HCT116 (cell line): Measurements from ENCODE around the gene ACOT9. TPM values are rescaled to one million over a fixed set of nuclear protein-coding genes. Genes with fewer than 3 reads are reported as not detected.
A peak's percentile ranks its signal among the peaks of the same experiment; 100 is the strongest.

Source experiments
- ATAC-seq: fragments of 200-7000 bp; cut with Tn5 transposase; 2 replicates; pipeline ENCODE4 v1.9.1; 2020; ENCODE audit warnings: mild to moderate bottlenecking, moderate library complexity
- BruUV-seq: library from RNA; stranded (reverse); fragments of 400-500 nt; replicated peaks from 2 replicates; lab custom pipeline; 2021; lab: Mats Ljungman, UMichigan
- CTCF ChIA-PET: fragments of 300-600 bp; sonication (Branson Sonifier 250); formaldehyde crosslinking; loops from one replicate; lab custom pipeline; 2021; ENCODE audit warnings: antibody characterized with exemption; lab: Charles Lee
- POLR2A ChIA-PET: fragments of 300-600, 350-600 bp; sonication (Branson Sonifier 250); formaldehyde crosslinking; loops from one replicate; lab custom pipeline; 2021; ENCODE audit warnings: antibody characterized with exemption; lab: Charles Lee
- RAD21 ChIA-PET, 2 experiments: fragments of 300-600 bp; sonication (Branson Sonifier 250); formaldehyde crosslinking; loops; one replicate each; lab custom pipeline; 2023; ENCODE audit warnings: low total read pairs in 2 of 2; ENCODE audit not compliant: uncharacterized antibody in 2 of 2, unreplicated experiment in 2 of 2, low non-redundant PET in 1 of 2; lab: Charles Lee
- DNase-seq: peaks from one replicate; pipeline ENCODE4 v3.0.0-alpha.2; 2010; ENCODE audit warnings: low read depth, low spot score
- H2AFZ ChIP-seq: fragments of 200-600 bp; shearing (Covaris generic), sonication (generic); 2 replicates; pipeline ENCODE4 v1.6.1; 2017; ENCODE audit warnings: low read depth, mixed run types, mixed read lengths, antibody characterized with exemption, low read length; ENCODE audit not compliant: poor library complexity, severe bottlenecking
- H3K27ac ChIP-seq: 2 replicates; pipeline ENCODE4 v1.5.1; 2012; ENCODE audit warnings: low read depth, low read length
- H3K27me3 ChIP-seq: fragments of 200-600 bp; sonication (generic); 2 replicates; pipeline ENCODE4 v1.6.1; 2016; ENCODE audit warnings: mixed run types, low read length, mixed read lengths; ENCODE audit not compliant: insufficient read depth
- H3K36me3 ChIP-seq, 2 experiments: fragments of 200-500 bp in 1 of 2; fragments of 200-600 bp in 1 of 2; sonication (Bioruptor generic) in 1 of 2; sonication (generic) in 1 of 2; 2 replicates each; pipeline versions ENCODE4 v1.5.1 to v1.6.1; 2014 to 2016; ENCODE audit warnings: low read length in 2 of 2, inconsistent platforms in 1 of 2, mixed read lengths in 1 of 2, mixed run types in 1 of 2; ENCODE audit not compliant: insufficient read depth in 2 of 2, control insufficient read depth in 1 of 2
- H3K4me1 ChIP-seq, 2 experiments: fragments of 200-600 bp in 1 of 2; sonication (generic) in 1 of 2; 2 replicates each; pipeline versions ENCODE4 v1.5.1 to v1.6.1; 2012 to 2017; ENCODE audit warnings: low read length in 2 of 2, inconsistent platforms in 1 of 2, mild to moderate bottlenecking in 1 of 2, mixed read lengths in 1 of 2, mixed run types in 1 of 2, moderate library complexity in 1 of 2; ENCODE audit not compliant: insufficient read depth in 2 of 2, control insufficient read depth in 1 of 2
- H3K4me2 ChIP-seq: fragments of 200-600 bp; sonication (generic); 2 replicates; pipeline ENCODE4 v1.6.1; 2017; ENCODE audit warnings: mixed run types, low read length, mixed read lengths
- H3K4me3 ChIP-seq, 2 experiments: fragments of 200-600 bp in 1 of 2; sonication (generic) in 1 of 2; replicated peaks in 1 of 2; 2 replicates each; pipeline ENCODE4 v1.5.1; 2011 to 2016; ENCODE audit warnings: low read length in 2 of 2, control low read depth in 1 of 2, low read depth in 1 of 2, mild to moderate bottlenecking in 1 of 2, mixed read lengths in 1 of 2, mixed run types in 1 of 2
- H3K79me2 ChIP-seq: fragments of 200-600 bp; sonication (generic); 2 replicates; pipeline ENCODE4 v1.6.1; 2017; ENCODE audit warnings: mild to moderate bottlenecking, mixed run types, low read length, moderate library complexity, mixed read lengths; ENCODE audit not compliant: insufficient read depth
- H3K9ac ChIP-seq: fragments of 200-600 bp; sonication (generic); 2 replicates; pipeline ENCODE4 v1.6.1; 2016; ENCODE audit warnings: low read length, mixed read lengths
- H3K9me2 ChIP-seq: fragments of 200-600 bp; sonication (generic), shearing (Covaris generic); 2 replicates; pipeline ENCODE4 v1.6.1; 2017; ENCODE audit warnings: mixed run types, mild to moderate bottlenecking, moderate library complexity; ENCODE audit not compliant: insufficient read depth
- H3K9me3 ChIP-seq, 2 experiments: fragments of 200-500 bp in 1 of 2; fragments of 200-600 bp in 1 of 2; sonication (Bioruptor generic) in 1 of 2; sonication (generic) in 1 of 2; 2 replicates each; pipeline ENCODE4 v1.6.1; 2014 to 2017; ENCODE audit warnings: low read length in 2 of 2, mixed read lengths in 2 of 2, inconsistent platforms in 1 of 2, low read depth in 1 of 2, mild to moderate bottlenecking in 1 of 2, mixed run types in 1 of 2, moderate library complexity in 1 of 2; ENCODE audit not compliant: control insufficient read depth in 1 of 2, insufficient read depth in 1 of 2
- H4K20me1 ChIP-seq: fragments of 200-600 bp; sonication (generic), shearing (Covaris generic); 2 replicates; pipeline ENCODE4 v1.6.1; 2017; ENCODE audit warnings: mixed run types, mild to moderate bottlenecking, moderate library complexity; ENCODE audit not compliant: insufficient read depth
- CBX3 ChIP-seq: IDR thresholded peaks from 2 replicates; pipeline ENCODE4 v1.6.1; 2012; ENCODE audit warnings: low read depth
- CEBPB ChIP-seq: IDR thresholded peaks from 2 replicates; pipeline ENCODE4 v1.6.1; 2012; ENCODE audit warnings: low read depth
- ELF1 ChIP-seq: IDR thresholded peaks from 2 replicates; pipeline ENCODE4 v1.6.1; 2012; ENCODE audit warnings: low read depth, borderline replicate concordance
- EZH2 ChIP-seq: fragments of 200-600 bp; sonication (generic); IDR thresholded peaks from 2 replicates; pipeline ENCODE4 v1.6.1; 2017; ENCODE audit warnings: antibody characterized with exemption, mixed run types
- EZH2phosphoT487 ChIP-seq: fragments of 200-600 bp; IDR thresholded peaks from 2 replicates; pipeline ENCODE4 v1.6.1; 2018; ENCODE audit warnings: antibody characterized with exemption, borderline replicate concordance
- FOSL1 ChIP-seq: IDR thresholded peaks from 2 replicates; pipeline ENCODE4 v1.6.1; 2012; ENCODE audit warnings: low read depth
- JUND ChIP-seq: IDR thresholded peaks from 2 replicates; pipeline ENCODE4 v1.6.1; 2012
- POLR2A ChIP-seq: IDR thresholded peaks from 2 replicates; pipeline ENCODE4 v1.7.0; 2011; ENCODE audit warnings: borderline replicate concordance; ENCODE audit not compliant: insufficient read depth, insufficient read length; ENCODE audit errors: extremely low read depth
- POLR2AphosphoS5 ChIP-seq: IDR thresholded peaks from 2 replicates; pipeline ENCODE4 v1.6.1; 2011; ENCODE audit warnings: mild to moderate bottlenecking, low read depth, low read length, moderate library complexity
- RAD21 ChIP-seq: IDR thresholded peaks from 2 replicates; pipeline ENCODE4 v1.6.1; 2012; ENCODE audit warnings: low read depth, mild to moderate bottlenecking
- SIN3A ChIP-seq: IDR thresholded peaks from 2 replicates; pipeline ENCODE4 v1.6.1; 2012; ENCODE audit warnings: low read depth
- SP1 ChIP-seq: IDR thresholded peaks from 2 replicates; pipeline ENCODE4 v1.6.1; 2012; ENCODE audit warnings: low read depth
- SRF ChIP-seq: IDR thresholded peaks from 2 replicates; pipeline ENCODE4 v1.6.1; 2012; ENCODE audit warnings: low read depth
- TCF7L2 ChIP-seq: IDR thresholded peaks from 2 replicates; pipeline ENCODE4 v1.7.0; 2011; ENCODE audit warnings: borderline replicate concordance, inconsistent platforms; ENCODE audit not compliant: insufficient read depth, insufficient read length; ENCODE audit errors: extremely low read depth
- YY1 ChIP-seq: IDR thresholded peaks from 2 replicates; pipeline ENCODE4 v1.6.1; 2011; ENCODE audit warnings: low read length, low read depth, moderate library complexity, mild to moderate bottlenecking; ENCODE audit not compliant: insufficient replicate concordance; ENCODE audit errors: extremely low read depth
- ZNF274 ChIP-seq: fragments of 200-500 bp; sonication (Bioruptor generic); IDR thresholded peaks from 2 replicates; pipeline ENCODE4 v1.6.1; 2014; ENCODE audit warnings: mild to moderate bottlenecking, low read depth, low read length, inconsistent platforms
- intact Hi-C: fragments of 100-400 bp; cut with micrococcal nuclease; formaldehyde crosslinking; loops from 2 replicates; pipeline ENCODE4 v1.10.0; 2022
- total RNA-seq: library from RNA; stranded (reverse); gene quantifications from one replicate; pipeline ENCODE4 v1.2.1, GENCODE V29; 2021; ENCODE audit not compliant: unreplicated experiment
- TF ChIP-seq, protein P1 (sequence below): IDR thresholded peaks from 2 replicates; pipeline ENCODE4 v1.6.1; 2012
- TF ChIP-seq, protein P2 (sequence below): IDR thresholded peaks from 2 replicates; pipeline ENCODE4 v1.6.1; 2012
- TF ChIP-seq, protein P3 (sequence below), 3 experiments: fragments of 200-600 bp in 1 of 3; sonication (generic) in 1 of 3; IDR thresholded peaks in 2 of 3; conservative IDR thresholded peaks in 1 of 3; 2 replicates each; pipeline ENCODE4 v1.5.1; 2012 to 2017; ENCODE audit warnings: low read depth in 2 of 3, low read length in 2 of 3, antibody characterized with exemption in 1 of 3, borderline replicate concordance in 1 of 3, control low read depth in 1 of 3, mild to moderate bottlenecking in 1 of 3, mixed read lengths in 1 of 3, mixed run types in 1 of 3, moderate library complexity in 1 of 3; ENCODE audit not compliant: insufficient read depth in 1 of 3
- TF ChIP-seq, protein P4 (sequence below): IDR thresholded peaks from 2 replicates; pipeline ENCODE4 v1.6.1; 2012; ENCODE audit warnings: low read depth

ACOT9 gene
- total RNA-seq, 1 experiment from 2014 or later: 59.7 TPM

DNA sequence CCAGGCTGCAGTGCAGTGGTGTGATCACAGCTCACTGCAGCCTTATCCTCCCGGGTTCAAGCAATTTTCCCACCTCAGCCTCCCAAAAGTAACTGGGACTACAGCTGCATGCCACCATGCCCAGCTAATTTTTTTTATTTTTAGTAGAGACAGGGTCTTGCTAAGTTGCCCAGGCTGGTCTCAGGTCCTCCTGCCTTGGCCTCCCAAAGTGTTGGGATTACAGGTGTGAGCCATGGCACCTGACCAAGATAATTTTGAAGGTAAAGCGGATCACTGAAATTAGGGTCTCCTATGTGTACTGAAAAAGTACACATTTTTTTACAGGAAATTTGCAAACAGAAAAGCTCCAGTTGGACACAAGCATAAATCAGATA is 44.7 kb upstream of the ACOT9 start:
- Histone ChIP-seq H2AFZ (no peak overlapping the region), H3K4me3 (no peak overlapping the region), H3K27ac (peak overlapping the region; percentile 53), H3K9me3 (no peaks in the 10 kb centered on the region), H3K36me3 (peaks cover 7 to 17% of the 10 kb centered on the region in 2 experiments), H3K9ac (no peak overlapping the region), H3K27me3 (no peaks in the 10 kb centered on the region), H3K79me2 (peaks cover 18% of the 10 kb centered on the region), H3K9me2 (no peaks in the 10 kb centered on the region), H3K4me1 (peaks cover 14 to 39% of the 10 kb centered on the region in 2 experiments), H4K20me1 (0 out of 2 replicates have a peak, but pooled peaks cover 6% of the 10 kb centered on the region), H3K4me2 (no peak overlapping the region)
- TF ChIP-seq CBX3 (no peak), EZH2 (no peak), SIN3A (no peak), EZH2phosphoT487 (no peak), YY1 (no peak), TCF7L2 (no peak), FOSL1 (no peak), POLR2A (no peak), SRF (no peak), CEBPB (no peak), RAD21 (no peak), POLR2AphosphoS5 (no peak), SP1 (no peak), ELF1 (no peak), ZNF274 (no peak), JUND (no peak)
- TF ChIP-seq, protein P1, sequence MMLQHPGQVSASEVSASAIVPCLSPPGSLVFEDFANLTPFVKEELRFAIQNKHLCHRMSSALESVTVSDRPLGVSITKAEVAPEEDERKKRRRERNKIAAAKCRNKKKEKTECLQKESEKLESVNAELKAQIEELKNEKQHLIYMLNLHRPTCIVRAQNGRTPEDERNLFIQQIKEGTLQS: no peak
- TF ChIP-seq, protein P2, sequence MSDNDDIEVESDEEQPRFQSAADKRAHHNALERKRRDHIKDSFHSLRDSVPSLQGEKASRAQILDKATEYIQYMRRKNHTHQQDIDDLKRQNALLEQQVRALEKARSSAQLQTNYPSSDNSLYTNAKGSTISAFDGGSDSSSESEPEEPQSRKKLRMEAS: no peak
- TF ChIP-seq, protein P3, sequence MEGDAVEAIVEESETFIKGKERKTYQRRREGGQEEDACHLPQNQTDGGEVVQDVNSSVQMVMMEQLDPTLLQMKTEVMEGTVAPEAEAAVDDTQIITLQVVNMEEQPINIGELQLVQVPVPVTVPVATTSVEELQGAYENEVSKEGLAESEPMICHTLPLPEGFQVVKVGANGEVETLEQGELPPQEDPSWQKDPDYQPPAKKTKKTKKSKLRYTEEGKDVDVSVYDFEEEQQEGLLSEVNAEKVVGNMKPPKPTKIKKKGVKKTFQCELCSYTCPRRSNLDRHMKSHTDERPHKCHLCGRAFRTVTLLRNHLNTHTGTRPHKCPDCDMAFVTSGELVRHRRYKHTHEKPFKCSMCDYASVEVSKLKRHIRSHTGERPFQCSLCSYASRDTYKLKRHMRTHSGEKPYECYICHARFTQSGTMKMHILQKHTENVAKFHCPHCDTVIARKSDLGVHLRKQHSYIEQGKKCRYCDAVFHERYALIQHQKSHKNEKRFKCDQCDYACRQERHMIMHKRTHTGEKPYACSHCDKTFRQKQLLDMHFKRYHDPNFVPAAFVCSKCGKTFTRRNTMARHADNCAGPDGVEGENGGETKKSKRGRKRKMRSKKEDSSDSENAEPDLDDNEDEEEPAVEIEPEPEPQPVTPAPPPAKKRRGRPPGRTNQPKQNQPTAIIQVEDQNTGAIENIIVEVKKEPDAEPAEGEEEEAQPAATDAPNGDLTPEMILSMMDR (IDR thresholded peaks at IDR 0.05 in 2 of 3, conservative IDR thresholded peaks at IDR 0.05 in 1 of 3; ENCODE audit: borderline replicate concordance in 1 of 3, insufficient read depth in 1 of 3, low read depth in 2 of 3, low read length in 2 of 3): no peak
- TF ChIP-seq, protein P4, sequence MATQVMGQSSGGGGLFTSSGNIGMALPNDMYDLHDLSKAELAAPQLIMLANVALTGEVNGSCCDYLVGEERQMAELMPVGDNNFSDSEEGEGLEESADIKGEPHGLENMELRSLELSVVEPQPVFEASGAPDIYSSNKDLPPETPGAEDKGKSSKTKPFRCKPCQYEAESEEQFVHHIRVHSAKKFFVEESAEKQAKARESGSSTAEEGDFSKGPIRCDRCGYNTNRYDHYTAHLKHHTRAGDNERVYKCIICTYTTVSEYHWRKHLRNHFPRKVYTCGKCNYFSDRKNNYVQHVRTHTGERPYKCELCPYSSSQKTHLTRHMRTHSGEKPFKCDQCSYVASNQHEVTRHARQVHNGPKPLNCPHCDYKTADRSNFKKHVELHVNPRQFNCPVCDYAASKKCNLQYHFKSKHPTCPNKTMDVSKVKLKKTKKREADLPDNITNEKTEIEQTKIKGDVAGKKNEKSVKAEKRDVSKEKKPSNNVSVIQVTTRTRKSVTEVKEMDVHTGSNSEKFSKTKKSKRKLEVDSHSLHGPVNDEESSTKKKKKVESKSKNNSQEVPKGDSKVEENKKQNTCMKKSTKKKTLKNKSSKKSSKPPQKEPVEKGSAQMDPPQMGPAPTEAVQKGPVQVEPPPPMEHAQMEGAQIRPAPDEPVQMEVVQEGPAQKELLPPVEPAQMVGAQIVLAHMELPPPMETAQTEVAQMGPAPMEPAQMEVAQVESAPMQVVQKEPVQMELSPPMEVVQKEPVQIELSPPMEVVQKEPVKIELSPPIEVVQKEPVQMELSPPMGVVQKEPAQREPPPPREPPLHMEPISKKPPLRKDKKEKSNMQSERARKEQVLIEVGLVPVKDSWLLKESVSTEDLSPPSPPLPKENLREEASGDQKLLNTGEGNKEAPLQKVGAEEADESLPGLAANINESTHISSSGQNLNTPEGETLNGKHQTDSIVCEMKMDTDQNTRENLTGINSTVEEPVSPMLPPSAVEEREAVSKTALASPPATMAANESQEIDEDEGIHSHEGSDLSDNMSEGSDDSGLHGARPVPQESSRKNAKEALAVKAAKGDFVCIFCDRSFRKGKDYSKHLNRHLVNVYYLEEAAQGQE: no peak
- CTCF ChIA-PET: interaction anchor here (2.9 kb wide), 1 partner anchor 114 kb away, joined by 14 read pairs; no protein-coding TSS in a partner anchor
- no TSS peak for BruUV-seq
- DNase-seq (no peak), ATAC-seq (no peak)
- POLR2A ChIA-PET: interaction anchor here (0.6 to 7.7 kb wide), 7 partner anchors 10 to 120 kb away, joined by 3 to 75 read pairs (median 4); no protein-coding TSS in a partner anchor
- RAD21 ChIA-PET: interaction anchor here in 1 of 2 experiments (1.0 kb wide), 1 partner anchor 114 kb away, joined by 4 read pairs; no protein-coding TSS in a partner anchor
- intact Hi-C loops: loop anchor here (2.0 kb wide), 1 partner anchor 19 kb away; no protein-coding TSS in a partner anchor
